Mucosa of gallbladder (tissue), 1 donor: ENCODE measurements around the gene GPR162. TPM values are rescaled to one million over a fixed set of nuclear protein-coding genes. Genes with fewer than 3 reads are reported as not detected.

Experiments used
- DNase-seq: peaks from one replicate; pipeline ENCODE4 v3.0.0-alpha.2; 2020; ENCODE audit warnings: low spot score
- total RNA-seq: library from RNA; stranded (reverse); gene quantifications from one replicate; pipeline ENCODE4 v1.2.1, GENCODE V29; 2021
- donor health status: DM: no; HTN: no; CAD: no.

Gene GPR162
- total RNA-seq, 1 donor from 2014 or later, result 12.3 TPM

GRCh38 chr12:6834873-6835272 lies 13.3 kb downstream of the GPR162 start:
- no peak for DNase-seq

- no peak for DNase-seq
Measured at GRCh38 chr12:6836851-6837250, 15.2 kb downstream of the GPR162 start.

DNA sequence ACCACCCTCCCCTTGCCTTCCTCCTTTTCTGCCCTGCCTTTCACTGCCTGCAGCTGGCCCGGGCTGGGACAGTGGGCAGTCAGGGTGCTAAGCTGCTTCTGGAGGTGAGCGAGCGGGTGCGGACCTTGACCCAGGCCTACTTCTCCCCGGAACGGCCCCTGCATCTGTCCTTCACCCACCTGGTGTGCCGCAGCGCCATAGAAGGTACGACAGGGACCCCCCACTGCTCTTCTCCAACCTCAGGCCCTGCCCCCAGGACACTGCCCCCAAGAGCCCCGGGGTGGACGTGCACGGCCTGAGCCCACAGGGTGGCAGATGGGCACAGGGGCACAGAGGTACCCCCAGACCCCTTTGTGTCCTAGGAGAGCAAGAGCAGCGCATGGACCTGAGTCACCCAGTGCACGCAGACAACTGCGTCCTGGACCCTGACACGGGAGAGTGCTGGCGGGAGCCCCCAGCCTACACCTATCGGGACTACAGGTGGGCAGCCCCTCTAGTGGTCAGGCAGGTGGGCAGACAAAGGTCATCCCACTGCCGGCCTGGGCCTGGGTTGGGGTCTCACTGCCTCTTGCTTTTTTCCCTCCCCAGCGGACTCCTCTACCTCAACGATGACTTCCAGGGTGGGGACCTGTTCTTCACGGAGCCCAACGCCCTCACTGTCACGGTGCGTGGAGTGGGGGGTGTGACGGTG lies 15.9 kb downstream of the GPR162 start:
- DNase-seq, result no peak

DNA sequence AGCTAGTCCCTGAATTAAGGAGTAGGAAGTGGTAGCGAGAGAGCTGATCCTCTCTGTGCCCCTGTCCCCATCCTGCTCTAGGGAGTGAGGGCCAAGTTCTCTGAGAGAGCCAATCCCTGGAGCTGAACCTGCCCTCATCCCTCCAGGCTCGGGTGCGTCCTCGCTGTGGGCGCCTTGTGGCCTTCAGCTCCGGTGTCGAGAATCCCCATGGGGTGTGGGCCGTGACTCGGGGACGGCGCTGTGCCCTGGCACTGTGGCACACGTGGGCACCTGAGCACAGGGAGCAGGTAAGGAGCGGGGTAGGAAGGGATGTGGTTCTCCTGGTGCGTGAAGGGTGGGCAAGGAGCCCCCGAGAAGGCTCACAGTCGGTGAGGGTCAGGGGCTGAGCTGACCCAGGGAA lies 17.2 kb downstream of the GPR162 start:
- no peak for DNase-seq

GRCh38 chr12:6839482-6840201 lies 18.0 kb downstream of the GPR162 start:
- DNase-seq, result no peak

DNA sequence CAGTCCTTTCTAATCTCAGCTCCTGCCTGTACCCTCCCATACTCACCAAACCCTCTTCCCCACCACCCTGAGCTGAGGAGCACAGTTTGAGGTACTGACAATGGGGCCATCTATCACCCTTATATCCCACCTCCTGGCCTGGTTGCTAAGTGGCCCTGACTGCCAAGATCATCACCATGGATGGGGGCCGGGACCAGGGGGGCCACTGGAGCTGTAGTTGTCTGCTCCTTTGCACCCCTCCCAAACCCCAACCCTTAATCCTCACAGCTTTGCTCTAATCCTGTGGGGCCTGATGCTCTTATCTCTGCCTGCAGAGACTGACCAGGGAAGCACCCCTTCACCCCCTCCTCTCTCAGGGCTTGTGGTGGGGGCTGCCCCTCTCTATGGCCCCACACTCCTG lies 18.7 kb downstream of the GPR162 start:
- DNase-seq, result no peak

DNA sequence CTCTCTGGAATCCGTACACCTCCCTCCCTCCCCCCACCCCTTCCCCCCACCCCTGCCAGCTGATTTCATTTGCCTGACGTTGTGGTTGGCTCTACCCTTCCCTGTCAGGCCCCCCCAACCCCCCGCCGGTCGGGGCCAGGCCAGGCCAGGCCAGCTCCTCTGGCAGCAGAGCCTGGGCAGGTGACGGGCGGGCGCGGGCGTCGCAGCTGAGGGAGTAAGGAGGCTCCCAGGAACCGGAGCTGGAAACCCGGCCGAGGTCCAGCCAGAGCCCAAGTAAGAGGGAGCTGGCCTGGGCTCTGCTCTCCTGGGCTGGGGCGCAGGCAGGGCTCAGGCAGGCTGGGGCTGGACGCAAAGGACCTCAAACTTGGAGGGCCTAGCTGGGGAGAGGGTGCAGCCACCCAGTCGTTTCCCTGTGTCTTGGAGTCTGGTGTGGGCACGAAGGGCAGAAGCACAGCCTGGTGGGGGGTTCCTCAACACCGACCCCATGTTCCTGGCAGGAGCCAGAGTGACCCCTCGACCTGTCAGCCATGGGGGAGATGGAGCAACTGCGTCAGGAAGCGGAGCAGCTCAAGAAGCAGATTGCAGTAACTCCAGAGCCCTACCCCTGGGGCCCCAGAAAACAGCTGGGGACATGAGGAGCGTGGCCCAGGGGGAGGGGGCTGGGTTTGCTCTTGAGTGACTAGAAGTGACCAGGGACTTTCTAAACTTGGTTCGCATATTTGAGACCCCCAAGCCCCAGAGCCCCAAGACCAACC lies 19.3 kb downstream of the GPR162 start, which contains the start of gene GNB3:
Gene GNB3, plus strand, starts transcription at position 165 of the 755 bp plus-strand sequence. Its CDS starts 363 bp downstream, at position 528.
- no peak for DNase-seq

DNA sequence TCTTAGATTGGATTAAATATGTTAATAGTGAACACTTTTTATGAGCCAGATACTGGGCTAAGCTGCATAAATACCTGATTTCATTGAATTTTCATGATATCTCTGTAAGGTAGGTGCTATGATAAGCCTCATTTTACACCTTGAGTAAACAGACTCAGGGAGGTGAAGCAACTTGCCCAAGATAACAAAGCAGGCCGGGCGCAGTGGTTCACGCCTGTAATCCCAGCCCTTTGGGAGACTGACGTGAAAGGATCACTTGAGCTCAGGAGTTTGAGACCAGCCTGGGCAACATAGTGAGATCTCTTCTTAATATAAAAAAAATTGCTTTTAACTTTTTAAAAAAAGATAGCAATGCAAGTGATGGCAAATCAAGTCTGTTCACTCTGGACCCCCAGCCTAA lies 20.5 kb downstream of the GPR162 start:
- no peak for DNase-seq

GRCh38 chr12:6843118-6843902 lies 21.7 kb downstream of the GPR162 start:
- no peak for DNase-seq

- DNase-seq, result no peak
Measured at GRCh38 chr12:6845395-6845794, 23.8 kb downstream of the GPR162 start.

DNA sequence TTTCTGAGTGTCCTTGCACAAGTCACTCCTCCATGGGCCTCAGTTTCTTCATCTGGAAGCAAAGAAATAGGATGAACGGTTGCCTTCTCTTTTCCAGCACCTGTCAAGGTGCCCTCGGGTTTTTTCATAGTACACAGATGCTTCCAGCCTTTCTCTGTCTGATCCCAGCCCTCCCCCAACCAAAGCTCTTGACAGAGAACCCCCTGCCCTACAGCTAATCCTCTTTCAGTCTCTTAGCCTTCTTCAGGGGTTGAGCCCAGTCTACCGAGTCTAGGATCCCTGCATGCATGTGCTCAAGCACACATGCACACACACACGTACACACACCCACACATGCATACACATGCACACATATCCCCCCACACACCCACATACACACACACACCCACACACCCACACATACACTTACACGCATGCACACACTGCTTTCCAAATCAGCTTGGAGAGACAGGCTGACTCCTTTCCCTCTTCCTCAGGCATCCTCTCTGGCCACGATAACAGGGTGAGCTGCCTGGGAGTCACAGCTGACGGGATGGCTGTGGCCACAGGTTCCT lies 24.8 kb downstream of the GPR162 start:
- DNase-seq, result no peak

- DNase-seq, result no peak
Measured at GRCh38 chr12:6847676-6848075, 26.1 kb downstream of the GPR162 start.

GRCh38 chr12:6849427-6849826 lies 27.8 kb downstream of the GPR162 start:
- no peak for DNase-seq

DNA sequence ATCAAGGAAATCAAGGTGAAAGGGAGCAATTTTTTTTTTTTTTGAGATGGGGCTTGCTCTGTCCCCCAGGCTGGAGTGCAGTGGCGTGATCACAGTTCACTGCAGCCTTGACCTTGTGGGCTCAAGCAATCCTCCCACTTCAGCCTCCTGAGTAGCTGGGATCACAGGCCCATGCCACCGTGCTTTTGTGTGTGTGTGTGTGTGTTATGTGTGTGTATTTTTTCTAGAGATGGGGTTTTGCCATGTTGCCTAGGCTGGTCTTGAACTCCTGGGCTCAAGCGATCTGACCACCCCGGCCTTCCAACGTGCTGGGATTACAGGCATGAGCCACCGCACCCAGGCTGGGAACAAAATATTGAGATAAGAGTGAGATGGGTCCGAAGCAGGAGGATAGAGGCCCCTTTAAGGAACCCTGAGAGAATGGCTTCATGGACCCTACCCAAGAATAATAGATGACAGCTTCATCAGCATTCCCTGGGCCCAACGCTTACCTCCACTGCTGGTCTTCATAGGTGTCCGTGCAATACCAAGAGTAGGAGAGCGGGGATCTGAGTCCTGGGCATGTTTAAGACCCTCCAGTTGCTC lies 28.4 kb downstream of the GPR162 start:
- no peak for DNase-seq

- DNase-seq, result peak; percentile 28
Measured at GRCh38 chr12:6850796-6851152, 29.2 kb downstream of the GPR162 start.

DNA sequence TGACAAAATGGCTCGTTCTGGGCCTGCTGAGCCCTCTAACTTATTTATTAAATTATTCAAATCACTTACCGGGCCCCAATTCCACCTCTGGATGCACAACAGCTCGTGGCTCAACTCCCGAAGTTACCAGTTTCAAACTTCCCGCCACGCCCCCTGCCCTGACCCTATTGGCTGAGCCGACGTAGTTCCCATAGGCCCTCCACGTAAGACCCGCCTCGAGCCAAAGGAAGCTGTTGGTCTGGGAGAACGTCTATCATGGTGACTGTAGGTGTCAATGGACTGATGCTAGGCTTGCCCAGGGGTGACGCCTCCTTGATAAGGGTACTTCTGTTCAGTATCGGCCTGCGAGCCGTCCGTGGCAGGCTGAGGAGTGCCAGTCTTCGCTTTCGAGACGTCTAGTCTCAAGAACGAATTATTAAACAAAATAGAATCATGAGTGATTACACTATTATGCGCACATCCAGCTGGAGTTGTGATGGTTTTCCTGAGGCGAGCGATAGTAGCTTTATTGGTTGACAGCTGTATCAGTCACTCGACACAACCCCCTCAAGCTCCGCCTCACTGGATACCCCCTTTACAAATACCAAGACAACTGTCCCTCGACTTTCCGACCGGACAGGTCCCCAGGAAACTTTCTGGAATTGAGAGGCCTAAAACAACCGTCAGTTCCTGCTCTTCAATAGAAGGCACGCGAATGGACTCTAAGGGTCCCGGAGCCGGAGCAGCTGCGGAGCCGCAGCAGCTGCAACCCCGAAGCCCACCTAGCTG lies 29.7 kb downstream of the GPR162 start, which contains the start of gene CDCA3:
Gene CDCA3, minus strand, starts transcription at position 134 of the 768 bp plus-strand sequence. CDS start 334 bp downstream, outside the sequence.
- DNase-seq, result peak; percentile 96

DNA sequence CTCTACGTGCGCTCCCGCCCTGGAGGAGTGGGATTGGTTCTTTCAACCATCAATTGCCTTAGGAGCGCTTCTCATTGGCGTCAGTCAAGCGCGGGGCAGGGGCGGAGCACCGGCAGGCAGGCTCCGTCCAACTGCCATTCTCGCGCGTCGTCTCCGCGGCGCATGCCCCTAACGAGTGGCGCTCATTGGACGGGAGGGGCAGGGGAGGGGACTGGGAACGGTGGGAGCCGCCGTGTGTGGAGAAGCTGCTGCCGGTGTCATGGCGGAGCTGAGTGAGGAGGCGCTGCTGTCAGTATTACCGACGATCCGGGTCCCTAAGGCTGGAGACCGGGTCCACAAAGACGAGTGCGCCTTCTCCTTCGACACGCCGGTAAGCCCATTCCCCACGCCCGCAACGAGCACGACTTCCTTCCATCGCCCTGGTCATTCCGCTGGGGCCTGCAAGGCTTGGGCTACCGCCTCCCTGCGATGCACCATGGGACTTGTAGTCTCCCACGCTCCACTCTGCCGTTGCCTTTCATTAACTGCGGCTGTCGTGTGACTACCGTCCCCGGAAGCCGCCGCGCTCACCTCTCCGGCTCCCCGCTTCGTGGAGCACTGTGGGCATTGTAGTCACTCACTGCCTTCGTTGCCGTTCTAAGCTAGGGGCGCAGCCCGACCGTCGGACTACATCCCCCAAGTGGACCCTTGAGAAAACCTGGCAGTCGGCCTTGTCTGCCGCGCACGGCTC lies 30.5 kb downstream of the GPR162 start, which contains the start of gene USP5:
Gene USP5, plus strand, starts transcription at position 230 of the 730 bp plus-strand sequence. Its CDS starts 30 bp downstream, at position 260.
- peak; percentile 99 for DNase-seq

DNA sequence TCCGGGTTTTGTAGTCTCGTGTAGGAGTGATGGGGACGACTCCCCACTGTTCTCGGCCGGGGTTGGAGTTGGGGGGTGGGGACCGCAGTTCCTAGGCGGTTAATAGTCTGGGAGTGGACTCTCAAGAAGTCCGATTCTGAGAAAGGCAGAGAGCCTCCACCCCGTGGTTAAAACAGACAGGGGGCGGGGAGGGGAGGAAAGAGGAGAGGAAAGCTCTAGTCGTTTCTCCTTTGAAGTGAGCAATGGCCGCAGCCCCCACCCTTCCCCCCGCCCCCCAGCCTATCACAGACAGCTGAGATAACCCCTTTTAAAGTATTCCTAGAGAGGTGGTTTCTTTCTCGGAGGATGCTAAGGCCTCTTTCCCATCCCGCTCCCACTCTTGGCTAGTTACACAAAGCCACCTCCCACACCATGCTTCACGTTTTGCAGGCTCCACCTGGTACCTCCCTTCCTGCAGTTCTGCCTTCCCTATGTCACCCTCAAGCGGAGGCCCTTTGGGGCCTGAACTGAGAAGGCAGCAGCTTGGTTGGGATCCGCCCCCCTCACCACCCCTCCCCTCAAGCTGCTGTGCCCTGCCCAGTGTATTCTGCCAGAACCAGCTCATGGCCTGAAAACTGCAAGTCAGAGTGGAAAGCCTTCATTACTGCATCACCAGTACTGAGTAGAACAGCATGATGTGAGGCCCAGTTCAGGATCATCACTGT lies 31.2 kb downstream of the GPR162 start:
- DNase-seq, result no peak

DNA sequence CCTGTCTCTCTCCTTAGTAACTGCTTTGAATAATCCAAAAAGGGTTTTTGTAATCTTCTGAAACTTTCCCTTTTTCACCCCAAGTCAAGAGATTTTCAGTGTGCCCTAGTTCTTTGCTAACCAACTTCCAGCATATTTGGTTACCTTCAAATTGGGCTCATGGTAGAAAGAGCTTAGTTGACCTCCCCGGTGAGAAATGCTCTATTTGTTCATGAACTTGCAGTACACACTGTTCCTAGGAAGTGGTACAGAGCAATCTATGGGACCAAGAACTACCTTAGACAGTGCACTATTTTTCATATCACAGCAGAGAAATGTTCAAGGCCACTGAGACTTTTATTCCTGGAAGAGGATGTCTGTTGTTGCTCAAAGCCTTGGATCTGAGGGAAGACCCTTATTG lies 32.0 kb downstream of the GPR162 start:
- DNase-seq, result no peak
